ENCODE data around the gene VWA8. TPM values are rescaled to one million over a fixed set of nuclear protein-coding genes. Genes with fewer than 3 reads are reported as not detected.
A peak's percentile ranks its signal among the peaks of the same experiment; 100 is the strongest.
"Not testable (repeated sequence)": the region's sequence is repeated elsewhere in the genome, so short reads cannot be mapped to it uniquely, and the experiment has no call there.

VWA8 gene
- total RNA-seq, 1 experiment from 2014 or later, result 8.4 TPM

GRCh38 chr13:41648314-41648935 is 312.5 kb downstream of the VWA8 start:
- peak; percentile 65 for DNase-seq (ENCODE audit: low read depth)

GRCh38 chr13:41647699-41648313 is 313.1 kb downstream of the VWA8 start:
- DNase-seq (ENCODE audit: low read depth), result not testable (repeated sequence)

- peak; percentile 87 for DNase-seq (ENCODE audit: low read depth)
Measured at GRCh38 chr13:41645331-41645730, 315.6 kb downstream of the VWA8 start.

- DNase-seq (ENCODE audit: low read depth), result no peak
Measured at GRCh38 chr13:41644742-41645141, 316.2 kb downstream of the VWA8 start.

- DNase-seq (ENCODE audit: low read depth), result no peak
Measured at GRCh38 chr13:41643507-41643906, 317.4 kb downstream of the VWA8 start.

- DNase-seq (ENCODE audit: low read depth), result no peak
Measured at GRCh38 chr13:41641961-41642360, 318.9 kb downstream of the VWA8 start.

GRCh38 chr13:41641429-41641828 is 319.5 kb downstream of the VWA8 start:
- no peak for DNase-seq (ENCODE audit: low read depth)

- no peak for DNase-seq (ENCODE audit: low read depth)
Measured at GRCh38 chr13:41639955-41640780, 320.7 kb downstream of the VWA8 start.

- DNase-seq (ENCODE audit: low read depth), result no peak
Measured at GRCh38 chr13:41639237-41639904, 321.5 kb downstream of the VWA8 start.

- DNase-seq (ENCODE audit: low read depth), result no peak
Measured at GRCh38 chr13:41637586-41637985, 323.3 kb downstream of the VWA8 start.

GRCh38 chr13:41637032-41637431 is 323.9 kb downstream of the VWA8 start:
- not testable (repeated sequence) for DNase-seq (ENCODE audit: low read depth)

- not testable (repeated sequence) for DNase-seq (ENCODE audit: low read depth)
Measured at GRCh38 chr13:41636590-41636989, 324.3 kb downstream of the VWA8 start.

GRCh38 chr13:41634407-41634806 is 326.5 kb downstream of the VWA8 start:
- DNase-seq (ENCODE audit: low read depth), result no peak

- DNase-seq (ENCODE audit: low read depth), result no peak
Measured at GRCh38 chr13:41633776-41634175, 327.1 kb downstream of the VWA8 start.

- DNase-seq (ENCODE audit: low read depth), result no peak
Measured at GRCh38 chr13:41631296-41631965, 329.5 kb downstream of the VWA8 start.

- DNase-seq (ENCODE audit: low read depth), result no peak
Measured at GRCh38 chr13:41627425-41627824, 333.5 kb downstream of the VWA8 start.

GRCh38 chr13:41624041-41624440 is 336.9 kb downstream of the VWA8 start:
- DNase-seq (ENCODE audit: low read depth), result no peak

GRCh38 chr13:41622432-41623429 is 338.2 kb downstream of the VWA8 start:
- DNase-seq (ENCODE audit: low read depth), result peak; percentile 78

GRCh38 chr13:41621716-41622431 is 339.0 kb downstream of the VWA8 start:
- peak; percentile 53 for DNase-seq (ENCODE audit: low read depth)

Measured in LHCN-M2 (cell line).